A172 (cell line): ENCODE results near the gene GCNT1. TPM values are rescaled to one million over a fixed set of nuclear protein-coding genes. Genes with fewer than 3 reads are reported as not detected.

ENCODE experiments used
- DNase-seq: peaks from one replicate; pipeline ENCODE4 v3.0.0-alpha.2; 2015; ENCODE audit warnings: low spot score
- total RNA-seq: library from RNA; depleted of rRNA; stranded (reverse); fragments of >200 nt; shearing (Covaris generic); gene quantifications from 2 replicates; pipeline ENCODE4 v1.2.3, GENCODE V29; 2014; rRNA removed

GCNT1 gene
- total RNA-seq, 1 experiment from 2014 or later: 1.6 TPM

DNA sequence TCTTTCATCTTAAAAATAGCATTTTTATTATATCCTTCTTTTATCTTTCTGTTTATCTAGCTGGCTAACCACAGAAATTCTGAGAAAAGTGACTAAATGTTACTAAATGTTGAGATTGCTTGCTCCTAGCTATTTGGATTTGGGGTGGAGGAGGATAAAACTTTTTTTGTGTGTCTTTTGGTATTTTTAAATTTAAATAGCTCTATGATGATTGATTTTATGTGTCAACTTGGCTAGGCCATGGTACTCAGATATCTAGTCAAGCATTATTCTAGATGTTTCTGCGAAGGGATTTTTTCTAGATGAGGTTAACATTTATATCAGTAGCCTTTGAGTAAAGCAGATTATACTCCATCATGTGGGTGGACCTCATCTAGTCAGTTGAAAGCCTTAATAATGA, 75.0 kb downstream of the GCNT1 start:
- DNase-seq: peak; percentile 28

DNA sequence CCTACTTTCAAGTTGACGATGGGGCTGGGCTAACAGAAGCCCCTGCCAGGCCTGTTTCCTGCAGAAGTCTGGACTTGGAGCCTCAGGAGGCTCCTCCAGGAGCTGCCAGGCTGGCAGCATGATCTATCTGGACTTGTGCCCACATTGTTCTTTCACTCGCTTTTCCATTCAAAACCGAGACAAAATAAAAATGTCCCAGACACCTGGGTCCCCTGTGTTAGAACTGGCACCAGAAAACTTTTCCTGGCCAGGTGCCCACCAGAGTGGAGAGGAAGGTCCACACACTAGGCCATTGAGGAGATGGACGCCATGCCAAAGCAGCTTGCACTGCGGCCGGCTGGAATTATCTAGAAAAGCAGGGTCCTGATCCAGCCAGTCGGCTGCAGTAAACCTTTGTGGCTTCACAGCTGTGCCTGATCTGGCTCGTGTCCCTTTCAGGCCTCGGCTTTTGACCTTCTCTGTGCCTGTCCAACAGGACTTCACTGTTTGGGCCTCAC, 78.2 kb downstream of the GCNT1 start:
- no peak for DNase-seq

DNA sequence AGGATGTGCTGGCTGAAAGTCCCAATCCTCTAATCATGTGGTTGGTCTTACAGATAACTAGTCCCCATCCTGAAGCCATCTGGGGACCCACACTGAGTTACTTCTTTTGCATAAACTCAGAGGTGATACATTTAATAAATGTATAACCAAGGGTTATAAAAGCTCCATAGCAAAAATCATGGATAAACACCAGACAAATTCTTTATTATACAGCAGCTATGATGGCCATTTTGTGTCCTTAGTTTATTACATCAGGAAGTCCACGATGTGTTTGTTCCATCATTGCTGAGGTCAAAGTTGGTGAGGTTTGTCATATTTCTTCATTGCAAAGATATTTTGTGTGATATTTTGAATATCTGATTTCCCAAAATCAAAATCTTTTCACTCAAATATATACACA, 80.2 kb downstream of the GCNT1 start:
- no peak for DNase-seq

DNA sequence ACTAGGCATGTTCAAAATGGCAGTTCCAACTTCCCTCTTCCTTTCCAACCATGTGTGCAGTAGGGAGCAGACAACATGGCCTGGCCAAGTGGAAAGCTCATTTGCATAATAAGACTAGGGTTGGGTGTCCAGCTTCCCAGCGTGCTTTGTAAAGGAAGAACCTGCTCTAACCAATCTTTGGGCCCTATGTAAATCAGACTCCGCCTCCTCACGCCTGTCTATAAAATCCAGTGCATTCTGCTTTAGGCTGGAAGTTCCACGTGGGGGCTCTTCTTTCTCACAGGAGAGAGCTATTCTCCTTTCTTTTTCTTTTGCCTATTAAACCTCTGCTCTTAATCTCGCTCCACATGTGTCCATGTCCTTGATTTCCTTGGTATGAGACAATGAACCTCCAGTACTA, 83.4 kb downstream of the GCNT1 start:
- peak; percentile 76 for DNase-seq

DNA sequence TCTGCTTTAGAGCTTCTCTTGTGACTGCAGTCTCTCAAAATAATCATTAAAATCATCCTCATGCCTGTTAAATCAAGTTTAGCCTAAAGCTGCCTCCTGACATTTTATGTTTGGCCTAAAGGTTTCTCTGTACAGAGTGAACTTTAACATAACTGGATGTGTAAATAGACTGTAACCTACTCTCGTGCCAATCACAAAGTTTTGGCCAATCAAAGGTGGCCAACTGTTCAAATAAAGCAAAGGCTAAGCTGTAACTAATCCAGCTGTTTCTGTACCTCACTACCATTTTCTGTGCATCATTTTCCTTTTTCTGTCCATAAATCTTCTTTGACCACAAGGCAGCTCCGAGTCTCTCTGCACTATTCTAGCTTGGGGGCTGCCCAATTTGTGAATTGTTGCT, 86.2 kb downstream of the GCNT1 start:
- DNase-seq: no peak

DNA sequence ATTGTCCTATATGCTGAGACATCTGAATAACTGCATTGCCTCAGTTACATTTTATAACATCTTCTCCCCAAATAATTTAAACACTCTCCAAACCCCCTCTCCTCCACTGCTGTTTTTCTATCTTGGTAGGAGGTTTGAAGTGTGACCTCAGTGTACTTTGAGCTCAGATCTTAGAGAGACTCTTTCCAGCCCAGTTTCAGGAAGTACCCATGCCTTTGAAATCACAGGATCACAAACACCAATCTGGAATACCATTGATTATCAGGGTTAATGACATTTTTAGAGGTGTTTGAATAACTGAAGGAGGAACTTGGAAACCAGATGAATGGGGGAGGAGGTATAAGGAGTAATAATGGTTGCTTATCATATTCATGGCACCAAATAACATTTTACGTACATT, 93.2 kb downstream of the GCNT1 start:
- DNase-seq: no peak

DNA sequence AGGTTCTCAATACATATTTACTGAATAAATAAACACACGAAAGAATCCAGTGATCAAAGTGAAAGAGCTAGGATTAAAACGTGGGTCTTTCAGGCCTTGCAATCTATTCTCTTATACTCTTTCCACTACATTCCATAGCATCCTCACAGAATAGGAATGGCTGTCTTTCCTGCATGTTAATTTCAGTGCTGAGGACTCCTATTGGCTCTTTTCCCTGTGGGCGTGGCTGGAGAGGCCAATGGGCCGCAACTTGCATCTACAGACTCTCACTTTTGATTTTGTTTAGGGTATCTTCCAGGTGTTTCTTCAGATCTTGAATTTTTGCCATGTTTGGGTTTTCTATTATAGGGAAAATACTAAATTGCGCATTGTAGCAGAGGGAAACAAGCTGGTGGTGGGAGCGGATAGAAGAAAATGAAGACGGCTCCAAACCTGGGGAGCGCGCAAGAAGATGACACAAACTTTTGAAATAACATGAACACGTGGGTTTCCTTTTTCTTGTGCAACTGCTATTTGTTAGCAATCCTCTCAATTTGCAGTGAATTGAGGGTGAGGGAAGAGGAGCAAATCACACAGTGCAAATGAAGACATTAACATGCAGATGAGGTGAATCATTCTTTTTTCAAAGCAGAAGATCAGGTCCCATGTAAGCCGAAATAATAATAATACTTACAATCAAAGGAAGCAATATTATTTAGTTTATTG, 93.9 kb downstream of the GCNT1 start:
- peak; percentile 18 for DNase-seq

DNA sequence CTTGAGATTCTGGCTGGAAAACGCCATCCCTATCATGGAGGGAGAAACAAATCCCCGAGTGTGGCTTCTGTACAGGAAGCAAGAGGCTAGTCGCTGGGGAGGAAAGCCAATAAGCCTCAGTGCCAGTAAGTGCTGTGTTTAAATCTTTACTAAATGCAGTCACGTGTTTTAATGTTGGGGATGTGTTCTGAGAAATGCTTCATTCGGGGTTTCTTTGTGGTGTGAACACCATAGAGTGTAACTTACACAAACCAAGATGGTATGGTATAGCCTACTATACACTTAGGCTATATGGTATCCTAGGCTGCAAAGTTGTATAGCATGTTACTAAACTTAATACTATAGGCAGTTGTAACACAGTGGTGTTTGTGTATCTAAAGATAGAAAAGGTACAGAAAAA, 94.7 kb downstream of the GCNT1 start:
- DNase-seq: no peak

Other genes with a start within 250 kb of the GCNT1 start
- gene RFK, start 64.8 kb upstream of the GCNT1 start, total RNA-seq: 64.3 and 68.8 TPM in 2 replicates